HCT116 (cell line): ENCODE measurements around the gene DCLK3.
A peak's percentile ranks its signal among the peaks of the same experiment; 100 is the strongest.

Experiments used
- CEBPB ChIP-seq: IDR thresholded peaks from 2 replicates; pipeline ENCODE4 v1.6.1; 2012; ENCODE audit warnings: low read depth
- CTCF ChIP-seq, 3 experiments: fragments of 200-600 bp in 1 of 3; sonication (generic) in 1 of 3; IDR thresholded peaks in 2 of 3; conservative IDR thresholded peaks in 1 of 3; 2 replicates each; pipeline ENCODE4 v1.5.1; 2012 to 2017; ENCODE audit warnings: low read depth in 2 of 3, low read length in 2 of 3, antibody characterized with exemption in 1 of 3, borderline replicate concordance in 1 of 3, control low read depth in 1 of 3, mild to moderate bottlenecking in 1 of 3, mixed read lengths in 1 of 3, mixed run types in 1 of 3, moderate library complexity in 1 of 3; ENCODE audit not compliant: insufficient read depth in 1 of 3
- EZH2 ChIP-seq: fragments of 200-600 bp; sonication (generic); IDR thresholded peaks from 2 replicates; pipeline ENCODE4 v1.6.1; 2017; ENCODE audit warnings: antibody characterized with exemption, mixed run types
- JUND ChIP-seq: IDR thresholded peaks from 2 replicates; pipeline ENCODE4 v1.6.1; 2012
- MAX ChIP-seq: IDR thresholded peaks from 2 replicates; pipeline ENCODE4 v1.6.1; 2012
- POLR2A ChIP-seq: IDR thresholded peaks from 2 replicates; pipeline ENCODE4 v1.7.0; 2011; ENCODE audit warnings: borderline replicate concordance; ENCODE audit not compliant: insufficient read depth, insufficient read length; ENCODE audit errors: extremely low read depth
- POLR2AphosphoS5 ChIP-seq: IDR thresholded peaks from 2 replicates; pipeline ENCODE4 v1.6.1; 2011; ENCODE audit warnings: mild to moderate bottlenecking, low read depth, low read length, moderate library complexity
- RAD21 ChIP-seq: IDR thresholded peaks from 2 replicates; pipeline ENCODE4 v1.6.1; 2012; ENCODE audit warnings: low read depth, mild to moderate bottlenecking
- REST ChIP-seq: IDR thresholded peaks from 2 replicates; pipeline ENCODE4 v1.6.1; 2012; ENCODE audit warnings: low read depth
- SIN3A ChIP-seq: IDR thresholded peaks from 2 replicates; pipeline ENCODE4 v1.6.1; 2012; ENCODE audit warnings: low read depth
- TCF7L2 ChIP-seq: IDR thresholded peaks from 2 replicates; pipeline ENCODE4 v1.7.0; 2011; ENCODE audit warnings: borderline replicate concordance, inconsistent platforms; ENCODE audit not compliant: insufficient read depth, insufficient read length; ENCODE audit errors: extremely low read depth
- ZNF274 ChIP-seq: fragments of 200-500 bp; sonication (Bioruptor generic); IDR thresholded peaks from 2 replicates; pipeline ENCODE4 v1.6.1; 2014; ENCODE audit warnings: mild to moderate bottlenecking, low read depth, low read length, inconsistent platforms

GRCh38 chr3:36729204-36730056, 34.9 kb downstream of the DCLK3 start:
- TF ChIP-seq POLR2A (no peak), CTCF (IDR thresholded peaks at IDR 0.05 in 2 of 3, conservative IDR thresholded peaks at IDR 0.05 in 1 of 3; ENCODE audit: borderline replicate concordance in 1 of 3, insufficient read depth in 1 of 3, low read depth in 2 of 3, low read length in 2 of 3) (peak; percentile 55 to 76 (median 73)), SIN3A (no peak), TCF7L2 (no peak), MAX (no peak), POLR2AphosphoS5 (no peak), CEBPB (no peak), REST (no peak), JUND (no peak), ZNF274 (no peak), RAD21 (peak; percentile 89), EZH2 (no peak)
